PC-9 (cell line): ENCODE measurements around the gene SLC41A3. TPM values are rescaled to one million over a fixed set of nuclear protein-coding genes. Genes with fewer than 3 reads are reported as not detected.

Source experiments
- BruUV-seq: library from RNA; stranded (reverse); fragments of 400-500 nt; replicated peaks from 2 replicates; lab custom pipeline; 2021; lab: Mats Ljungman, UMichigan
- CTCF ChIA-PET: fragments of 300-600 bp; sonication (Branson Sonifier 250); formaldehyde crosslinking; loops from one replicate; lab custom pipeline; 2022; ENCODE audit warnings: antibody characterized with exemption; lab: Charles Lee
- POLR2A ChIA-PET: fragments of 300-600 bp; sonication (Branson Sonifier 250); formaldehyde crosslinking; loops from one replicate; lab custom pipeline; 2022; ENCODE audit warnings: antibody characterized with exemption; ENCODE audit not compliant: unreplicated experiment; lab: Charles Lee
- DNase-seq, 2 experiments: peaks; one replicate each; pipeline versions ENCODE4 v3.0.0 to v3.0.0-alpha.2; 2015 to 2022; ENCODE audit warnings: mixed read lengths in 1 of 2
- H2AFZ ChIP-seq: fragments of 200-600 bp; sonication (generic); 2 replicates; pipeline ENCODE4 v1.8.1; 2017; ENCODE audit warnings: antibody characterized with exemption
- H3F3A ChIP-seq: fragments of 200-600 bp; sonication (generic); 2 replicates; pipeline ENCODE4 v1.8.1; 2017; ENCODE audit warnings: antibody characterized with exemption, mild to moderate bottlenecking, low read depth; ENCODE audit not compliant: insufficient read depth
- H3K27ac ChIP-seq: fragments of 200-600 bp; sonication (generic); 2 replicates; pipeline ENCODE4 v1.6.1; 2016; ENCODE audit warnings: mixed run types
- H3K27me3 ChIP-seq: fragments of 200-600 bp; sonication (generic); 2 replicates; pipeline ENCODE4 v1.6.1; 2016; ENCODE audit warnings: low read depth, mixed run types; ENCODE audit not compliant: insufficient read depth
- H3K36me3 ChIP-seq: fragments of 200-600 bp; sonication (generic); 2 replicates; pipeline ENCODE4 v1.6.1; 2016; ENCODE audit warnings: low read depth, mixed run types
- H3K4me1 ChIP-seq: fragments of 200-600 bp; sonication (generic); replicated peaks from 2 replicates; pipeline ENCODE4 v1.6.1; 2016; ENCODE audit warnings: mixed run types; ENCODE audit not compliant: insufficient read depth
- H3K4me2 ChIP-seq: fragments of 200-600 bp; sonication (generic); 2 replicates; pipeline ENCODE4 v1.6.1; 2017; ENCODE audit warnings: mixed run types
- H3K4me3 ChIP-seq: fragments of 200-600 bp; sonication (generic); 2 replicates; pipeline ENCODE4 v1.6.1; 2016; ENCODE audit warnings: mixed run types
- H3K79me2 ChIP-seq: fragments of 200-600 bp; sonication (generic); 2 replicates; pipeline ENCODE4 v1.6.1; 2017; ENCODE audit warnings: low read depth, mixed run types
- H3K9me2 ChIP-seq: fragments of 200-600 bp; sonication (generic); 2 replicates; pipeline ENCODE4 v1.8.1; 2017; ENCODE audit warnings: mild to moderate bottlenecking; ENCODE audit not compliant: insufficient read depth
- H3K9me3 ChIP-seq: fragments of 200-600 bp; sonication (generic); 2 replicates; pipeline ENCODE4 v1.8.1; 2016; ENCODE audit warnings: low read depth; ENCODE audit not compliant: insufficient read depth
- H4K20me1 ChIP-seq: fragments of 200-600 bp; sonication (generic); 2 replicates; pipeline ENCODE4 v1.8.1; 2017; ENCODE audit not compliant: insufficient read depth
- CTCF ChIP-seq: fragments of 200-600 bp; sonication (generic); conservative IDR thresholded peaks from 2 replicates; pipeline ENCODE4 v1.6.1; 2017; ENCODE audit warnings: mixed run types, antibody characterized with exemption, mild to moderate bottlenecking, moderate library complexity
- EZH2 ChIP-seq: fragments of 200-600 bp; sonication (generic); IDR thresholded peaks from 2 replicates; pipeline ENCODE4 v1.8.0; 2017; ENCODE audit warnings: antibody characterized with exemption, low read depth
- intact Hi-C: fragments of 100-400 bp; cut with micrococcal nuclease; formaldehyde crosslinking; loops from one replicate; pipeline ENCODE4 v1.10.0; 2022; ENCODE audit not compliant: unreplicated experiment
- total RNA-seq: library from RNA; stranded (reverse); gene quantifications from 2 replicates; pipeline ENCODE4 v1.2.3, GENCODE V29; 2021

SLC41A3 gene
- total RNA-seq, 1 experiment from 2014 or later = 67.0 TPM

- TF ChIP-seq EZH2 = no peak
- TF ChIP-seq CTCF = no peak
- POLR2A ChIA-PET = no interaction called here
- no TSS peak for BruUV-seq
- DNase-seq = no peak
- H3K4me1 ChIP-seq = peaks cover 25% of the 10 kb centered on the region
- H3K4me3 ChIP-seq = no peak overlapping the region
- H3F3A ChIP-seq = peaks cover 14% of the 10 kb centered on the region; the same call in 1 of the 2 replicates
- no peaks in the 10 kb centered on the region for H3K27me3 ChIP-seq
- CTCF ChIA-PET = interaction anchor here (0.8 kb wide), 1 partner anchor 202 kb away, joined by 3 read pairs; no protein-coding TSS in a partner anchor
- H3K79me2 ChIP-seq = no peaks in the 10 kb centered on the region
- H3K9me2 ChIP-seq = no peaks in the 10 kb centered on the region
- no peaks in the 10 kb centered on the region for H4K20me1 ChIP-seq
- no peak overlapping the region for H3K27ac ChIP-seq
- intact Hi-C loops = loop anchor here (1.0 to 5.0 kb wide), 2 partner anchors 66 to 1411 kb away; no protein-coding TSS in a partner anchor
- no peaks in the 10 kb centered on the region for H3K36me3 ChIP-seq
- H2AFZ ChIP-seq = no peak overlapping the region
- H3K9me3 ChIP-seq = no peaks in the 10 kb centered on the region
- H3K4me2 ChIP-seq = no peak overlapping the region
Observed at GRCh38 chr3:126130981-126131745, 47.2 kb upstream of the SLC41A3 start.

GRCh38 chr3:126130081-126130855, 46.3 kb upstream of the SLC41A3 start:
- H3K4me1 ChIP-seq = peaks cover 25% of the 10 kb centered on the region
- BruUV-seq = no TSS peak
- ChIA-PET POLR2A (interaction anchor here (0.8 kb wide), 1 partner anchor 81 kb away, joined by 10 read pairs; no protein-coding TSS in a partner anchor), CTCF (interaction anchor here (0.5 kb wide), 1 partner anchor 283 kb away, joined by 3 read pairs; no protein-coding TSS in a partner anchor)
- H3K36me3 ChIP-seq = no peaks in the 10 kb centered on the region
- H3K9me2 ChIP-seq = no peaks in the 10 kb centered on the region
- H3K27me3 ChIP-seq = no peaks in the 10 kb centered on the region
- peak; percentile 77 for DNase-seq
- no peak for TF ChIP-seq EZH2
- TF ChIP-seq CTCF = no peak
- no peaks in the 10 kb centered on the region for H4K20me1 ChIP-seq
- H3K79me2 ChIP-seq = no peaks in the 10 kb centered on the region
- intact Hi-C loops = loop anchor here (1.0 to 5.0 kb wide), 2 partner anchors 67 to 1412 kb away; no protein-coding TSS in a partner anchor
- H3F3A ChIP-seq = peaks cover 14% of the 10 kb centered on the region; the same call in 1 of the 2 replicates
- peak overlapping the region; percentile 72 for H3K27ac ChIP-seq
- peak overlapping the region; percentile 36; the same call in 1 of the 2 replicates for H3K4me3 ChIP-seq
- no peaks in the 10 kb centered on the region for H3K9me3 ChIP-seq
- peak overlapping the region; percentile 80 for H3K4me2 ChIP-seq
- H2AFZ ChIP-seq = peak overlapping the region; percentile 50

- TF ChIP-seq CTCF (peak; percentile 24; the same call in 1 of the 2 replicates), EZH2 (no peak)
- H3F3A ChIP-seq = peaks cover 14% of the 10 kb centered on the region; the same call in 1 of the 2 replicates
- no TSS peak for BruUV-seq
- no peaks in the 10 kb centered on the region for H4K20me1 ChIP-seq
- H3K4me1 ChIP-seq = peaks cover 25% of the 10 kb centered on the region
- peak overlapping the region; percentile 80 for H3K4me2 ChIP-seq
- H3K9me2 ChIP-seq = no peaks in the 10 kb centered on the region
- peak; percentile 91 to 96 for DNase-seq
- ChIA-PET POLR2A (interaction anchor here (0.6 to 0.8 kb wide), 2 partner anchors 82 to 139 kb away, joined by 5 to 10 read pairs; no protein-coding TSS in a partner anchor), CTCF (interaction anchor here (0.5 kb wide), 1 partner anchor 284 kb away, joined by 3 read pairs; no protein-coding TSS in a partner anchor)
- H3K4me3 ChIP-seq = peak overlapping the region; percentile 36; the same call in 1 of the 2 replicates
- no peaks in the 10 kb centered on the region for H3K9me3 ChIP-seq
- no peaks in the 10 kb centered on the region for H3K36me3 ChIP-seq
- H3K27me3 ChIP-seq = no peaks in the 10 kb centered on the region
- H2AFZ ChIP-seq = peak overlapping the region; percentile 50
- intact Hi-C loops = loop anchor here (2.0 to 5.0 kb wide), 5 partner anchors 37 to 212 kb away; partner anchors contain the start of gene ROPN1B
- no peaks in the 10 kb centered on the region for H3K79me2 ChIP-seq
- H3K27ac ChIP-seq = peak overlapping the region; percentile 72
Observed at GRCh38 chr3:126129398-126129891, 45.5 kb upstream of the SLC41A3 start.
